Cardiac atrium fibroblast (primary cell): ENCODE results near the gene PNPLA7. TPM values are rescaled to one million over a fixed set of nuclear protein-coding genes. Genes with fewer than 3 reads are reported as not detected.

ENCODE experiments used
- total RNA-seq: library from RNA; depleted of rRNA; stranded (reverse); fragments of >200 nt; gene quantifications from 2 replicates; pipeline ENCODE4 v1.2.3, GENCODE V29; 2015

Gene PNPLA7
- total RNA-seq, result 0.81 and 0.90 TPM in 2 replicates

DNA sequence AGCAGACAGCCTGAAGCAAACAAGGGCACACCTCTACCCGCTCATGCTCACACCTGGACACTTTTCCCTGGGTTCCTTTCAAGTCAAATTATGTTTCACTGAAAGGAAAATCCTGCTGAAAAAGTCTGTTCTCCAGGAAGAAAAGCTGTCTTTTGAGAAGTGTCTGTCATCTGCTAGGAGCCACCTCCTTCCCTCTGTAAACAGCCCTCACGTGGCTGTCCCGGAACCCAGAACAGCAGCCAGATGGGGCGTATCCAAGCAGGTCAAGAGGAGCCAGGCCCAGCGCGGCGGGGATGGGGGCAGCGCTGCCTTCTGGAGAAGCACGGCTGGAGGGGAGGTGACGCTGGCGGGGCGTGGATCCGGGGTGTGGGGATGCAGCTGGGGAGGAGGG, at the start of gene PNPLA7:
Gene PNPLA7 (minus strand): TSS at position 172 of the 391 bp plus-strand sequence. CDS start 205 bp downstream, outside the sequence.

DNA sequence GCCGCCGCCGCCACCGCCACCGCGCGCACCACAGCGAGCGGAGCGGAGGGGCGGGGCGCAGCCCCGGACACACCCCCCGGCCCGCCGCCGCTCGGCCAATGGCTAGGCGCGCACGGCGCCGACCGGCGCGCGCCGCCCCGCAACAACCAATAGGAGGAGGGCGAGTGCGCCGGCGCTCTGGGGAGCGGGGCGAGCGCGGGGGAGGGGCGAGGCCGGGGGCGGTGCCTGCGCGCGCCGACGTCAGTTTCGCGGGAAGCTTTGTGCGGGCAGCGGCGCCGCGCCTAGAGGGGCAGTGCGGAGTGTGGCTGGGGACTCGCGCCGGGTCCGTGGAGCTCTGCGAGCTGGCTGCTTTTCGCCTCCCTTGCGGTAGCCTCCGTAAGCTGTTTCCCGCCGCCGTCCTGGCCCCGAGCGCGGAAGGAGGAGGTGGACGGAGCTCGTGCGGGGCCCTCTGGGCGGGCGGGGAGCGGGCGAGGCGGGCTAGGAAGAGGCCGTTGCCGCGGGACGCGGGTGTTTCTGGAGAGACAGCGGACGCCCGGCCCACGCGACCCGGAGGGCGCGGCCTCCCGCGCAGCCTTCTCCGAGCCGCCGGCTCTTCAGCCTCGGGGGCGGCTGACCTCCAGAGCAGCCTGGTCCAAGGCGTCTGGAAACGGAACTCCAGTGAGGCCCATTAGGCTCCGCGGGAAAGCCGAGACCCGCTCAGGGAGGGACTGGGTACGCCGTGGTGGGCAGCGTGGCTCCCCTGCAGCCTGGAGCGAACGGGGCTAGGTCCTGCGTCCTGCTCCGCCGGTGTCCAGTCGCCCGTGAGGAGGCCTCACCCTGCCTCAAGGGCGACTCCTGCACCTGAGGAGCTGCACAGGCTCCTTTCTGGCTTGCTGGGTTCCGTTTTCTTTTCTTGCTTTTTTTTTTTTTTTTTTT, 40.5 kb upstream of the PNPLA7 start, which contains the start of gene ZMYND19:
Gene ZMYND19 (minus strand): TSS at position 44 of the 915 bp plus-strand sequence. CDS start 249 bp downstream, outside the sequence.

DNA sequence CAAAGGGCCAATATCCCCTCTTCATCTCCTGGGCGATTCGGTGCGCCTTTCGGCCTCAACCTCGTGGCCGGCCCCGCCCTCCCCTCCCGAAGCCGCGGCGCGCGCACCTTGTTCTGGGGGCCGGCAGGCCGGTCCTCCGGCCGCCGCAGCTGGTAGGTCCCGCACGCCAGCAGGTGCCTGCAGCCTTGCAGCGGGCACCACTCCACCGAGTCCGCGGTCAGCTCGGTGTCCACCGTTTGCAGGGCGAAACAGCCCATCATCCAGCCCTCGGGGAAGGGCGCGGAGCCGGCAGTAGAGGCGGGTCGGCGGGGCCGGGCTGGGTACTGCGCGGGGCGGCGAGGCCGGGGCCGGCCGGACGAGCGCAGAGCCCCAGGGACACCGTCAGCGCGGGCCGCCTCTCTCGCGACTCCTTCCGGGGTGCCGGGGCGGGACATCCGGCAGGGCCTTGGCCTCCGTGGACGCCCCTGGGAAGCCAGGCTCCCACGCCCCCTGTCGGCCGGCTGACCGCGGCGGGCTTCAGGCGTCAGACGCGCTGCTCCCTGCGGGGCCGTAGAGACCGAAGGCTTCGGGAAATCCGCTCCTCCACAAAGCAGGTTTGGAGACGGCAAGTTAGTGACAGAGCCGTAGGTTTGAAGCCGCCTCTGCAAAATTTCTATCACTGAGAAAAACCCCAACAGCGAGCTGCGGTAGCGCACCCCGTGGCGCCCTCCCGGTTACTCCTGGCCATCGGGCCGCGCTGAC, 28.5 kb upstream of the PNPLA7 start, which contains the start of gene DPH7:
Gene DPH7 (minus strand): TSS at position 408 of the 741 bp plus-strand sequence. CDS start 148 bp downstream, at position 260.

DNA sequence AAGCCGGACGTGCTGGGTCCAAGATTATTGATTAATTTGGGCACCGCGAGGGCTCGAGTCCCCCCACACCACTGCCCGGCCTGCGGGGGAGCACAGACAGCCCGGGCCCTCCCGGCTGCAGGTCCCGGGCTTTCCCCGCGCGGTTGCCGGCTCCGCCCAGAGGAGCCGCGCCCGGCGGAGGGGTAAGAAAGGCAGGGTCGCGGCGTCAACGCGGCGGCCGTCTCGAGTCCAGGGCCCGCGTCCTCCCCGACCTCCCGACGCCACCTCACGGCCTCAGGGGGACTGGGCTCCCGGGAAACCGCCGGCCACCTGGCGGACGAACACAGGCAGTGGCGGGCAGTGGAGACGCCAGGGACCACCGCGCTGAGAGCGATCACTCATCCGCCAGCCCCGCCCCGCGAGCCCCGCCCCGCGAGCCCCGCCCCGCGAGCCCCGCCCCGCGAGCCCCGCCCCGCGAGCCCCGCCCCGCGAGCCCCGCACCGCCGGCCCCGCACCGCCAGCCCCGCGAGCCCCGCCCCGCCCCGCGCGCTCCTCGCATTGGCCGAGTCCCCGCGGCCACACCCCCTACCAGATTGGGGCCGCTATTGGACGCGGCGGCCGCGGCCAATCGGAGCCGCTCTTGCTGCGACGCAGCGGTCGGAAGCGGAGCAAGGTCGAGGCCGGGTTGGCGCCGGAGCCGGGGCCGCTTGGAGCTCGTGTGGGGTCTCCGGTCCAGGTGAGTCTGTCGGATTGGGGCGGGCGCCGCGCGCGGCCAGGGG, 1.2 kb upstream of the PNPLA7 start, which contains the start of gene MRPL41:
Gene MRPL41 (plus strand): TSS at position 616 of the 758 bp plus-strand sequence. CDS start 203 bp downstream, outside the sequence.

GRCh38 chr9:137459152-137459600, 91.0 kb downstream of the PNPLA7 start, which contains the start of gene NSMF:
Gene NSMF, minus strand, starts transcription at chr9:137459334. Its CDS starts 232 bp downstream, at chr9:137459102.

GRCh38 chr9:137441289-137441934, 108.8 kb downstream of the PNPLA7 start, which contains the start of gene ENTPD8:
Gene ENTPD8, minus strand, starts transcription at chr9:137441357. Its CDS starts 3,072 bp downstream, at chr9:137438285.

DNA sequence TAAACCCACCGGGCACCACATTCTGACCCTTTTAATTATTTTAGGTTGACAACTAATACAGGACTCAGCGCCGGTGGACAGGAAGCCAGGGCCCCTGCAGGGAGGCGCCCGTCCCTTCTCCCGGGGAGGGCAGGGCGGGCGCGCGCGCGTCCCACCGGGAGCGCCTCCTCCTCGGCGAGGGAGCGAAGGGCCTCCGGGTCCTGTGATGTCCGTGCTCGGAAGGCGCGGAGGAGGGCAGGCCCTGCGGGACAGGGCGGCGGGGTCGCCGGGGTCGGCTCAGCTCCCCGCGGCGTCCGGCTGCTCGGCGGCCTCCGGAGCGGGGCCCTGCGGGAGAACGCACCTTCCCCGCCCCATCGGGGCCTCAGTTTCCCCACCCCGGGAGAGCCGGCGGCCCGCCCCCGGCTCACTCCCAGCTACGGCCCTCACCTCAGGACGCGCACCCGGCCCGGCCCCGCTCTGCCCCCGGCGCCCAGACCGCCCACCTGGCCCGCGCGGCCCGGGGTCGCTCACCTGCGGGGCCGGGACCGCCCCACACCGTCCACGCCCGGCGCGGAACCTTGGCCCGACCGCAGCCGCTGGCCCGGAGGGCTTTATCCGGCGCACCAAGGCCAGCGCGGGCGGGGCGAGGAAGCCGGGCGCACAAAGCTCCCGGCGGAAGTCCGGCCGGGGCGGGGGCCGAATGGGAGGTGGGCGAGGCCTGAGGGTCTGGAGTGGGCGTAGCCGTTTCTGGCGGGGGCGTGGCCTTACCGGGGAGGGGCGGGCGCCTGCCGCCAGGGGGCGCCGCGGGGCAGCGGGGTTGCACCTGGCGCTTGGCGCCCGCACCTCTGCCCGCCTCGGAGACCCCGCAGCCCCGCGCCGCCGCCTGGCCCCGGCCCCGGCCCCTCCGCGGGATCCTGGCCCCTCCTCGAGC, 127.3 kb downstream of the PNPLA7 start, which contains the start of the genes EXD3 and NOXA1:
Gene EXD3 (minus strand): TSS at position 559 of the 910 bp plus-strand sequence. CDS start 27,805 bp downstream, outside the sequence.
Gene NOXA1 (plus strand): TSS at position 790 of the 910 bp plus-strand sequence. CDS start 137 bp downstream, outside the sequence.

Other genes starting within 250 kb of the PNPLA7 start
- gene NRARP, start 248.1 kb downstream of the PNPLA7 start, total RNA-seq, result 0.18 and 1.9 TPM in 2 replicates
- gene EXD3, start 127.2 kb downstream of the PNPLA7 start, total RNA-seq, result 2.8 and 4.0 TPM in 2 replicates
- 0.16 TPM in 1 of 2 replicates, not detected in the other for gene NOXA1, start 127.0 kb downstream of the PNPLA7 start, total RNA-seq
- not detected in 2 replicates for gene ENTPD8, start 109.0 kb downstream of the PNPLA7 start, total RNA-seq
- 40.3 and 49.1 TPM in 2 replicates for gene NSMF, start 91.1 kb downstream of the PNPLA7 start, total RNA-seq
- 61.6 and 66.4 TPM in 2 replicates for gene MRPL41, start 1.5 kb upstream of the PNPLA7 start, total RNA-seq
- gene DPH7, start 28.5 kb upstream of the PNPLA7 start, total RNA-seq, result 15.9 and 21.8 TPM in 2 replicates
- 21.1 and 21.8 TPM in 2 replicates for gene ZMYND19, start 40.1 kb upstream of the PNPLA7 start, total RNA-seq
- gene ARRDC1, start 55.3 kb upstream of the PNPLA7 start, total RNA-seq, result 21.1 and 25.8 TPM in 2 replicates
- gene EHMT1, start 68.6 kb upstream of the PNPLA7 start, total RNA-seq, result 28.8 and 36.3 TPM in 2 replicates